GM19455 (cell line): Measurements from ENCODE around the gene CUL7.
A peak's percentile ranks its signal among the peaks of the same experiment; 100 is the strongest.
"Not testable (repeated sequence)": the region's sequence is repeated elsewhere in the genome, so short reads cannot be mapped to it uniquely, and the experiment has no call there.

Experiments used
- ATAC-seq: cut with Tn5 transposase; IDR thresholded peaks from one replicate; pipeline ENCODE4 v1.9.1; 2021; ENCODE audit not compliant: unreplicated experiment

CUL7 gene

DNA sequence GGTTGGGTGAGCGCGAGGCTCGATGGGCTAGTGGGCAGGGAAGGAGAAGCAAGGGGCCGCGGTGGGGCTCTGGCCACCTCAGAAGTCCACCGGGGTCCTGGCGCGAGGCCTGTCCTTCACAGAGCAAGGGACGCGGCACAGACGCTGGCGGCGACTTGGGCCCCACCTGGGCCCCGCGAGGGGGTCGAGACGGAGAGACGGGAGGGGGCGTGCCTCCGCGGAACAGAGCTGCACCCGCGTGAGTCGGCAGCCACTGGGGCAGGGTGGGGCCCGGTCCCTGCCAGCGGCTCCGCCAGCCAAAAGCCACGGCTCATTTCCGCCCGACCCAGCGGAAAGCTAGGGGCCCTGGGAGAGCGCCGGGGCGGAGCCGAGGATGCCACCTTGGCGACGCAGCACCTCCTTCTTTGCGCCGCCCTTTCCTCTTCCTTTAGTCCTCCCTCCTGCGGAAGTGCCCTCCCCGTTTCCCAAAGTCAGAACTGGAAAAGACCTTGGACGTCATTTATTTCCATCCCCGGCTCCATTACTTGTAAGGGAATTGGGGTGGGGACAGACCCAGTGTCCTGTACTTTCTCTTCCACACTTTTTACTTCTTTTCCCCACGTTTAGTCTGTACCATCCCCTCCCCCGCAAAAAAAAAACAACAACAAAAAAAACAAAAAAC, at the start of gene CUL7:
TSS of gene CUL7 (minus strand) at position 307 of the 661 bp plus-strand sequence. CDS start 1,063 bp downstream, outside the sequence.
- peak; percentile 72 for ATAC-seq

DNA sequence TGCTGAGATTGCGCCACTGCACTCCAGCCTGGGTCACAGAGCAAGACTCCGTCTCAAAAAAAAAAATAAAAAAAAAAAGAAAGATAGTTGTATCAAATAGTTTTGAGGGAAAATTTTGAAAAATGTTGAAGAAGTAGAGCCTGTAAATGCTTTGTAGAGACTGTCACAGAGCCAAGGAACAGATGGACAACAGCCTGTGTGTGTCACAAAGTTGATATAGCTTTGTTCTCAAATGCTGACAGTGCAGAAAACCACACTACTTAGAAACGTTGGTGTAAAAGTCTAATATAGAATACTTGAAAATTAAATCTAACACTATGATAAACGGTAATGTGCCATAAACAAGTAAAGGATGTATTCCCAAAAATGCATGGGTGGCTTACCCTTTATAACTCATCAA, 47.8 kb upstream of the CUL7 start:
- no peak for ATAC-seq

DNA sequence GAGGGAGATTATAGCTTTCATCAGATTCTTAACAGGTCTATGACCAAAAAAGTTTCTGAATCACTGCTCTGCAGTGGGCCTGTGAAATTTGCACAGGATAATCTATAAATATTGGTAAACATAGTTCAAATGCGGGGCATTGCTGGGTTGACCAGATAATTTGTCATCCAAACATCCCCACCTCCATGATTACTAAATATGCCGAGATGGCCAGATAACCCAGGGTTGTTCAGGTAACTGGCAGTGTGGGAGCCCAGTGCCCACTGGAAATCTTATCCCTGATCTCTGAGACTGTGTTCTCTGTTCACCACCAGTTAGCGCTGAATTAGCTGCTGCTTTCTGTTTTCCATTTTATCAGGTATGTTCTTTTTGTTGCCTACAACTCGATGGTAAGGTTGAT, 43.9 kb upstream of the CUL7 start:
- ATAC-seq = no peak

DNA sequence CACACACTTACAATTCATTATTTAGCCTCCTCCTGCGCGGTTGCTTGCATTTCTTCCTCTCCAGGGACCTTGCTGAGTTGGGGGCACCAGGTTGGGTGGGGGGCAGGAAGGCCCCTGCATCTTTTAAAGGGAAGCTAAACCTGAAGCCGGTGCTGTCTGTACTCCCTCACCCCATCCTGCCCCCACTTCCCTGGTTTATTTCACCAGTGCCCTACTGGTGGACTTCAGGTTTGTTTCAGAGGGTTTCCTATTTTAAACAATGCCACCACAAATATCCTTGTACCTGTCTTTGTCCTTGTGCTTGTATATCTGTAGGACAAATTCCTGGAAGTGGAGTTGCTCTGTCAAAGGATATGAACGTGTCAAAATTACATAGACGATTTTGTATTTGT, 43.4 kb upstream of the CUL7 start:
- ATAC-seq = no peak

DNA sequence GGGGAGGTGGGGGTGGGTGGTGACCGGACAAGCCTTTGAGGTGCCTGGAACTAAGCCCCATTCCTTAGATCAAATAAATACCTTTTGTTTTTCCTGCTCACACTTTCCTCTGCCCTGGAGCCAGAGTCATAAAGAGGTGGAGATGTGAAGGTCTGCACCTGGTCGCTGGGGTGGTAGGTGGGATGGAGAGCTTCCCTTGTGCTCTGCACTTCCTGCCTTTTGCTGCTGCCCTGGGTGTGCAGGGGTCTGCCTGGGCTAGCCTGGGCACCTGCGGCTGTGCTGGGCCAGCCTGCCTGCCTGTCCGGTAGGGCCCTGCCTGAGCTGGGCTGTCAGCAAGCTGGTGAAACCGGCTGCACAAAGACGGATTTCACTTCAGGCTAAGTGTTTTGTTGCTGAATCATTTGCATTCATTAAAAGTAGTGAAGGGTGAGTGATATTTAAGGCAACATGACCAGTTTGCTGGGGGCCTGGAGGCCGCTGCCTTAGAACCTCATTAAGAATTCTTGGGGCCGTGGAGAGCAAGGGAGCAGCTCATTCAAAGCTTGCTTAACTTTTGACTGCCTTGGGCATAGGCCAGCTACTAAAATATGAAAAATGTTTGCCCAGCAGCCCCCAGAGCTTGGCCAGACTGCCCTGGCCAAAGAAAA, 42.9 kb upstream of the CUL7 start:
- ATAC-seq = no peak

DNA sequence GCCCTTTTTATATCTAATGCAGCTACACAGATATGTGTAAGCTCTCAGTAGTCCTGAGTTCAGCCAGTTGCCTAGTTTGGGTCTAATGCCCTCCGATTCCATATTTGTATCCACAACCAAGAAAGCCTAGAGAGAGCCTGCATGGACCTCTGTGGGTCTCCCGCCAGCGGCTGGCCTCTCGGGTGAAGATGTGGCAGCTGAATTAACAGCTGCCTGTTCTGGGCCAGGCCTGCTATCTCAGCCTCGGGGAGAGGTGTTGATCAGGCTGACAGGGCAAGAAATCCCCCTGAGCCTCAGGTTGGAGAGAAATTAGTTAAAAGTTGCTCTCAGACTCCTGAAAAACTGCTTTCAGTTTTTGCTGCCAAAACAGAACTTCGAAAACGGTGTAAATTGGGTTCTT, 42.3 kb upstream of the CUL7 start:
- ATAC-seq = no peak

DNA sequence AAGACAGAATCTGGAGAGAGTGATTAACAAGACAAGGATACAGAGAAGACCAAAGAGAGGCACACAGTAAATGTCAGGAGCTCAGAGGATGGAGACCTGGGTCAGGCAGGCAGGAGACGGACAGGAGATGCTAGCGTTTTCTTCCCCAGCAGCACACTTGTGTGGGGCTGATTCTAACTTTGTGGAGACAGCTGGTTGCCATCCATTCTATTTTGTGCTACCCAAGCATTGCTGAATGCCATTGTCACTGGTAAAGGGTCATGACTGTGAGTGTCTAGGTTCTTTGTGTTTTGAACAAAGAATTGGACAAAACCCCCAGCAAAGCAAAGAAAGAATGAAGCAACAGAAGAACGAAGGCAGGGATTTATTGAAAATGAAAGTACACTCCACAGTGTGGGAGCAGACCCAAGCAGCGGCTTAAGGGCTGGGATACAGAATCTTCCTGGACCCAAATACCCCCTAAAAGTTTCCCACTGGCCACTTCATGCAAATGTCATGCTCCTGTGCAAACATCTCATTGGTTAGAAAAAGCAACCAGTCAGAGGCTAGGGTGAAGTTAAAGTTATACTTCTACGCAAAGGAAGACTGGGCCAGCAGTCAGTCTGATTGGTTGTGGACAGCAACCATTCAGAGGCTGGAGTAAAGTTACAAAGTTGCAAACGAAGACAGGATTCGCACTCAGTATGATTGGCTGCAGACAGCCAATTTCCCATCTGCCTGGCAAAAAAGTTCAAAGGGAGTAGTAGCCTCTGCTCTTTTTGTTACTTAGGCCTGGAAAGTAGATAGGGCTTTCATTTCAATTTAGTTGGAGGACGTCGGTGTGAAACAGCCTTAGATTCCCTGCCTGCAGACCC, 40.0 kb upstream of the CUL7 start:
- no peak for ATAC-seq

DNA sequence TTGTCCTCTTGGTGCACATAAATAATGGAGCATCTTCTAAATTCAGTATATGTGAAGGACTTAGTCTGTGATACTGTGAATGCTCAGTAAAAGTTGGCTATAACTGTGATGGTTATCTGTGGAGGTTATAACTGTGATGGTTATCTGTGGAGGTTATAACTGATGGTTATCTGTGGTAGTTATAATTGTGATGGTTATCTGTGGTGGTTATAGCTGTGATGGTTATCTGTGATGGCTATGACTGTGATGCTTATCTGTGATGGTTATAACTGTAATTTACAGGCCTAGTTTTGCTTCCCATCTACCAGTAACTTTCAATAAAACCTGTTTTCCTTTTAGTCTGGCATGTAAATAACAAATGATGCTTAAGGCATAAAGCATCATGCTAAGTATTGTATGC, 39.0 kb upstream of the CUL7 start:
- no peak for ATAC-seq

DNA sequence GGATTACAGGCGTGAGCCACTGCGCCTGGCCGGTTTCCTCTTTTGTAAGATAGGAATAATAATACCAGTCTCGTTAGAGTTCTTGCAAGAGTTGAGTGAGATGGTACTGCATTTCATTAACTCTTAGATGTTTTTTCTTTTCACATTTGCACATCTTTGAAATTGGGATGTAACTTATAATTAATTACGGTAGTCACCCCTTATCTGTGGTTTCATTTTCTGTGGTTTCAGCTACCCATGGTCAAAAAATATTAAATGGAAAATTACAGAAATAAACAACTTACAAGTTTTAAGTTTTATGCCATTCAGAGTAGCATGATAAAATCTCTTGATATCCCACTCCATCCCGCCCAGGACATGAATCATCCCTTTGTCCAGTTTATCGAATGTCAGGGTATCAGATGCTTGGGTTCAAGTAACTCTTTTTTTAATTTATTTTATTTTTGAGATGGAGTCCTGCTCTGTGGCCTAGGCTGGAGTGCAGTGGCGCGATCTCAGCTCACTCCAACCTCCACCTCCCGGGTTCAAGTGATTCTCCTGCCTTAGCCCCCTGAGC, 37.9 kb upstream of the CUL7 start:
- no peak for ATAC-seq

DNA sequence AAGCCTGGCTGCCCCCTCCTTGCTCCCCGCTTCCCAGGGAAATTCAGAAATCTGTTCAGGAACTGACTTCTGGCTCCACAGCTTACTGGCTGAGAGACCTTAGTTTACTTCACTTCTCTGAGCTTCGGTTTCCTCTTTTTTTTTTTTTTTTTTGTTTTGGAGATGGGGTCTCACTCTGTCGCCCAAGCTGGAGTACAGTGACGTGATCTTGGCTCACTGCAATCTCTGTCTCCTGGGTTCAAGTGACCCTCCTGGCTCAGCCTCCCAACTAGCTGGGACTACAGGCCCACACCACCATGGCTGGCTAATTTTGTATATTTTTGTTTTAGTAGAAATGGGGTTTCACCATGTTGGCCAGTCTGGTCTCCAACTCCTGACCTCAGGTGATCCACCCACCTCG, 37.4 kb upstream of the CUL7 start:
- no peak for ATAC-seq

DNA sequence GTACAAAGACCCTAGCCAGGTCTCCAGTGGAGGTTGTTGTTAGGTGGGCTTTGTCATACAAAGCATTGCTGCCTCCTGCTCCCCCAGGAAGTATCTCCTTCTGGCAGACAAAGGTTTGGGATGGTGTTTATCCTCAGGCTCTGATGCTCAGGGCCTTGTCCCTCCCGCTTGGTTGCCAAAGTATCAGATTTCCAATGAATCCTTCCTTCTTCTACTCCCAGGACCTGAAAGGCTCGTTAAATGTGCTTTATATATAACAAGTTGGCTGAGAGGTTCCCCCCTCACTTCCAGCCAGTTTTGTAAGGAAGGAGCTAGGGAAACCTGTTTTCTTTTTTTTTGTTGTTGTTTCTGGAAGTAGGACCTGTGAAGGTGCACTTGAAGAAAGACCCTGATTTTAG, 36.9 kb upstream of the CUL7 start:
- ATAC-seq = no peak

DNA sequence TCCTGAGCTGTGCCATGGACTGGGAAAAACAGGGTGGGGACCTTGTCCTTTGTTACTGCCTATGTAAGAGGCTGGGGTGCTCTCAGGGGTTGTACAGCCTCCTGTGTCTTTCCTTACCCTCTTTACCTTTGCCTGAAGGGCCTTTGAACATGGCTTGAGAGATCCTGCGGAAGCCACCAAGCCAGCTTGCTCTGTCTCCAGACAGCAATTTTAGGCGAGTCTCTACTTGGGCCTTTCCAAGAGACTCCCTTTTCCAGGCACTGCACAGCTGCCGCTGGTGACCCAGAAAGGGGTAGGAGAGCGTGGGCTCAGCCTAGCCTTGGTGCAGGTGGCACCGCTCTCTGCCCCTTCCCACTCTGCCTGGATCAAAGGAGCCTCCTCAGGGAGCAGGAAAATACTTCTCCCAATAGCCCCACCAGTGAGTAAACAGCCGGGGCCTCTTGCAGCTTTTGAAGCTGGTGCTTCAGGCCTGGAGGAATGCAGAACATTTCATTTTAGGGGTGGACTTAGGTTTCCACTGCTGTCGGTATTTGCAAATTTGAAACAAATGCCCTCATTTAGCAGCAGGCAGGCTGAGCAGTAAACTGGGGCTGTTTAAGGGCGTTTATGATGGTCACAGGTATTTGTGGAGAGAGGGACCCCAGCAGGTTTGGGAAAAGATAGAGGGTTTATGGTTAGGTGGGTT, 36.4 kb upstream of the CUL7 start:
- ATAC-seq = no peak

DNA sequence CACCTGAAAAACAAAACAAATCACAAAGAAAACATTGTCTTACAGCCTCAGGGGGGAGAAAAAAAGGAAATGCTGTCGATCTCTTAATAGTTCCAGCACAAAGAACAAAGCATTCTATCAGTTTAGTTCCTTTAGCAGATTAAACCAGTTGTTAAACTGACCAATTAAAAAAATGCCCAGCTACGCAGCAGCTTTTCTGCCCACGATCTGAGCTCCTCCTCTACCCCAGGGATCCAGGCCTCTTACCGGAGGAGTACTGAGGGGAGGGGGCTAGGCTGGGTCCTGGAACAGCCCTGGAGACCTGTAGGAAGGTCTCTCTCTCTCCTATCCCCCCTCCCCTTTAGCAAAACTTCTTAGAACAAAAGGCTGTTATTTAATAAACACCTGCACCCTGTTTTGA, 35.8 kb upstream of the CUL7 start:
- no peak for ATAC-seq

DNA sequence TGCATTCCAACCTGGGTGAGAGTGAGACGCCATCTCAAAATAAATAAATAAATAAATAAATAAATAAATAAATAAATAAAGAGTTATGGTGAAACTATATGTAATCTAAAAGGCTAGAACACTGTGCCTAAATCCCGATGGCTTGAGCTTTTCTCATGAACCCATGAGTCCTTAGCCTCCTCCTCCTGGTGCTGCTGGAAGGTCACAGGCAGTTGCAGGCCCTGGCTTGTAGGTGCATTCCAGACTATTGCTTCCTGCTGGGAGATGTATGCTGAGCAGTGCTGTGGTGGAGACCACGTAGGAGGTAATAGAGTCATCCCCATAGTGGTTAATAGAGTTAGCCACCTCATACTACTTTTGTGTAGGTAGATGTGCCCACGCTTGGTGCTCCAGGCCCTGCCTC, 35.0 kb upstream of the CUL7 start:
- ATAC-seq = no peak

DNA sequence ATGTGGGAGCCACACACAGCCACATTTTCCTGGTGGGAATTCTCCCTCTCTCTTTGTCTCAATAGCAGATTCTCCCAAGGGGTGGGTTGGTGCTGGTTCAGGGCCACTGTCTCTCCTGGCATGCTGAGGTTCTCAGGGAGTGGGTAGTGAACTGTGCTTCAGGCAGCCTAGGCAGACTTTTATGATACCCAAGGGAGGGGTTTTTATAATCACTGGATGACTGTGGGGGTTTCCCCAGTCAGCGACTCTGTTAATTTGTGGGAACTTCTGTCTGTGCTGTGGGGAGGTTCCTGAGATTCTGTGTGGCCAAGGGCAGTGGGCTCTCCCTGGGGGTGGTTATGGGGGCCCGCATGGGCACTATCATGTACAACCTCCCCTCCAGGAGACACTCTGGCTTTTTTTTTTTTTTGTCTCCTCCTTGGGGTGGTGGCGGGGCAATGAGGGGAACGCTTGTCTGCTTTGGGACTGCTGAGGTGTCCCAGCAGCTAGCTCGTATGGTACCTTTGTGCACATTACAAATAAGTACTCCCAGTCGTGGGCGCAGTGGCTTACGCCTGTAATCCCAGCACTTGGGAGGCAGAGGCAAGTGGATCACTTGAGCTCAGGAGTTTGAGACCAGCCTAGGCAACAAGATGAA, 32.5 kb upstream of the CUL7 start:
- ATAC-seq = no peak

DNA sequence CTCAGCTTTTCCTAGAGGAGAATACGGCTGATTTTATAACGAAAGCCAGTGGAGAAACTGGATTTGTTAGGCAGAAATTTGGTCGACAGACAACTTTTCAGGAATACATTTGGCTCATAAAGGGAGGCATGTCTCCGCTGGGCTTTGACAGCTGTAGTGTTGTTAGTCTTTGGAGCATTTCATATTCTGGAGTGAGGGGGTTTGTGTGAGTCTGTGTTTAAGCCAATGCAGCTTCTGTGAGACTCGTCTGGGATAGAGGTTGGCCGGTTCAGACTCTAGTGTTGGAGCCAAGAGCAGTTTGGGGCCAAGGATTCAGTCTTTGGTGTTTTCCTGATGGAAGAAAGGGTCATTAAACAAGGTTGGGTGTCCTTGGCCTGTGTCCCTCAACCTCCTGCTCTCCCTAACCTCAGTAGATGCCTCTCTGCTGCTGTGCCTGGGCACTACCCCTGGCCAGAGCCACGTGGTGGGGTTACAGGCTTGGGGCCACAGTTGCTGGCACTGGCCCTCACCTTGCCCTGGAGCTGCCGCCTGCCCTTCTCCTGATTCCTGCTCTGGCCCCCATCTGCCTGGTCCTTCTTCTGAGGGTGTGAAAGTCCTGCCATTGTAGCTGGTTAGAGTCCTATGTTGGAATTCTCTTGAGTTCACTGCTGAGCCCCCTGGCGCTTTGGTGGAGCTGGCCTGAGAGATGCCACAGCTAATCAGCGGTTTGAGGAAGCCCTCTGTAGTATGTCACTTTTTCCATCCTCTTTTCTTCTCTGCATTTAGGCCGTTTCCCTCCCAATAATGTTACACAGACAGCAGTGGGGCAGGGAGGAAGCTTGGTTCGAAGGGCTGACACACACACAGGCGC, 29.4 kb upstream of the CUL7 start:
- ATAC-seq = no peak

DNA sequence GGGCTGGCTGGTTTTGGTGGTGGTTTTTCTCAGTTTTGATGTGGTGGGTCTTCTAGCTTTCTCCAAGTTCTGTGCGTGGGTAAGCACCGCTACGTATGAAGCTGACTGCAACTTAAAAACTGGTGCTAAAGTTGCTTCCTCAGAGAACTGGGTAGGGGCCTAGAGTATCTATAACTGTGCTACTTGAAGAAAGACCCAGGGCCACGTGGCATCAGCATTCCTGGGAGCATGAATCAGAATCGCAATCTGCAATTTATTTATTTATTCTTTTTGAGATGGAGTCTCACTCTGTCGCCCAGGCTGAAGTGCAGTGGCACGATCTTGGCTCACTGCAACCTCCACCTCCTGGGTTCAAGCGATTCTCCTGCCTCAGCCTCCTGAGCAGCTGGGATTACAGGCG, 28.3 kb upstream of the CUL7 start:
- ATAC-seq = not testable (repeated sequence)

DNA sequence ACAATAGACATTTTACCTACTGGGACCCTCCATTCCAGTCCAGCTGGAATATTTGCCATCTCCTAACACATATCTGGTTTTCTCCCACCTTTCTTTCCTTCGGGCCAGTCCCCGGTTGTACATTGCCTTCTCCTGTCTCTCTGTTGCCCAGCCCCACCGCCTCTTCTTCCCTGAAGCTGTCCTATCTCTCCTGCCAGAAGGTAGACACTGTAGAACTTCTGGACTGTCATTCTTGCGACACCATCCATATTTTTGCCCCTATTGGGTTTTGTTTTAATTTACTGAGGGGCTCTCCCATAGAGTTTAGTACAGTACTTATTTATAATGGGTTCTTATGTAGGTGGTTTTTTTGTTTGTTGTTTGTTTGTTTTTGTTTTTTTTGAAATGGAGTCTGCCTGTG, 27.4 kb upstream of the CUL7 start:
- no peak for ATAC-seq

DNA sequence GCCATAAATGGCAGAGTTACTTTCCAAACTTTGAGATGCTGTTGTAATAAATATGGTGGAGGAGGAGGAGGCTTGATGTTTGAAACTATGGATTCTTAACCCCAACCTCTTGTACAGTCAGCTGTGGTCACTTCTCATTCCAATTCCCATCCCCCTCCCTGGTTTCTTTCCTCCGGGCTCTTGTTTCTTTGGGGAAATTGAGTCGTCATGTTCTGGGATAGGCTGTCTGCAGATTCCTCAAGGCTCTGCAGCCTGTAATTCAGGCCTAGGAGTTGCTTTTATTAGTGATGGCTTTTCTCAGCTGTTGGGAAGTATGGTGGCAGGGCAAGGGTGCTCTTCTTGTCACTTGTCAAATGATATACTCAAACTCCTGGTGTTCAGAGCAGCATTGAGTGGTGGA, 25.0 kb upstream of the CUL7 start:
- ATAC-seq = no peak

DNA sequence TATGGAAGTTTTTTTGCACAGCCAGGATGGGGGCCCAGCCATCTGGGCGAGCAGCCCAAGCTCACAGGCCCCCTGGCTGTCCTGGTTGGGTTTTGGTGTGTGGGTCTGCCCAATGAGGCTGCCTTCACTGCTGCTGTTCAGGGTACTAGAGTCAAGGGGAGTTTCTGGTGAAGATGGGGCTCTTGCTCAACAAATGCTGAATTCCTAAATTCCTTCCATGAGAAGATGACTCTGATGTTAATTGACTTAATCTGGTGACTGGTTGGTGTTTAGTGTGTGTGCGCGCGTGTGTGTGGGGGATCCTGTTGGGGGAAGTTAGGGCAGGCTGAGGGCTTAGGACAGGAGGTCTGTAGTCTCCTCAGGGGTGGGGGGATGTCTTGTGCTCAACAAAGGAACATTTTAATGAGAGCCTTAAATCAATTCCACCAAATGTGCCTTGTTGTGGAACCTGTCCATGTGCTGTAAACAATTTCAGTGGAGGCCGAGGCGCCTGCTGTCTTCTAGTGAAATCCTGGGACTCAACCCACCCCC, 24.4 kb upstream of the CUL7 start:
- ATAC-seq = no peak
